K562 (cell line): Measurements from ENCODE around the gene UBE2J2. TPM values are rescaled to one million over a fixed set of nuclear protein-coding genes. Genes with fewer than 3 reads are reported as not detected.
A peak's percentile ranks its signal among the peaks of the same experiment; 100 is the strongest.

Source experiments
- BACH1 ChIP-seq: fragments of 200-800 bp; sonication (Bioruptor generic); IDR thresholded peaks from 2 replicates; pipeline ENCODE4 v1.6.1; 2016; ENCODE audit warnings: missing genetic modification characterization, missing compliant biosample characterization
- BCOR ChIP-seq: fragments of 450-650 bp; IDR thresholded peaks from 2 replicates; pipeline ENCODE4 v1.6.1; 2016
- BRCA1 ChIP-seq, 2 experiments: fragments of 450-650 bp in 1 of 2; sonication (generic) in 1 of 2; formaldehyde crosslinking in 1 of 2; IDR thresholded peaks; 2 replicates each; pipeline versions ENCODE4 v1.5.0 to v1.6.1; 2017 to 2020; ENCODE audit warnings: mild to moderate bottlenecking in 1 of 2, missing genetic modification reagents in 1 of 2
- ELF1 ChIP-seq: fragments of 200-800 bp; sonication (Bioruptor generic); IDR thresholded peaks from 2 replicates; pipeline ENCODE4 v1.6.1; 2016; ENCODE audit warnings: missing genetic modification characterization, missing compliant biosample characterization
- ERF ChIP-seq: fragments of 450-650 bp; formaldehyde crosslinking; IDR thresholded peaks from 2 replicates; pipeline ENCODE4 v1.4.0; 2020; ENCODE audit warnings: mild to moderate bottlenecking, mixed read lengths
- JUN ChIP-seq, 2 experiments: sonication (generic) in 1 of 2; formaldehyde crosslinking in 1 of 2; IDR thresholded peaks; 2 replicates each; pipeline versions ENCODE4 v1.6.1 to v1.8.0; 2012 to 2022; ENCODE audit warnings: borderline replicate concordance in 2 of 2, mild to moderate bottlenecking in 2 of 2, improper control_type of control experiment in 1 of 2, low read depth in 1 of 2, low read length in 1 of 2, missing genetic modification reagents in 1 of 2
- KHSRP ChIP-seq: fragments of 450-650 bp; IDR thresholded peaks from 2 replicates; pipeline ENCODE4 v1.6.1; 2017
- MAFG ChIP-seq: fragments of 450-650 bp; conservative IDR thresholded peaks from 2 replicates; pipeline ENCODE4 v1.6.1; 2016; ENCODE audit warnings: missing genetic modification characterization, missing compliant biosample characterization
- MYNN ChIP-seq, 2 experiments: sonication (generic); formaldehyde crosslinking in 1 of 2; IDR thresholded peaks; 2 replicates each; pipeline versions ENCODE4 v1.5.0 to v1.6.1; 2016 to 2020; ENCODE audit warnings: antibody characterized with exemption in 1 of 2, missing genetic modification reagents in 1 of 2
- NELFE ChIP-seq: IDR thresholded peaks from 2 replicates; pipeline ENCODE4 v1.6.1; 2011; ENCODE audit warnings: mild to moderate bottlenecking; ENCODE audit not compliant: insufficient read depth, insufficient read length
- NR3C1 ChIP-seq: sonication (generic); formaldehyde crosslinking; IDR thresholded peaks from 2 replicates; pipeline ENCODE4 v1.8.1; 2022; ENCODE audit warnings: missing genetic modification reagents
- POU5F1 ChIP-seq: fragments of 150-350 bp; IDR thresholded peaks from 2 replicates; pipeline ENCODE4 v1.6.1; 2014; ENCODE audit warnings: borderline replicate concordance, low read length, low read depth, mild to moderate bottlenecking; ENCODE audit not compliant: partially characterized antibody
- SMARCB1 ChIP-seq: IDR thresholded peaks from 2 replicates; pipeline ENCODE4 v1.6.1; 2011; ENCODE audit warnings: improper control_type of control experiment, low read depth; ENCODE audit not compliant: insufficient read length
- TAL1 ChIP-seq: fragments of 450-650 bp; IDR thresholded peaks from 2 replicates; pipeline ENCODE4 v1.6.1; 2016; ENCODE audit warnings: mild to moderate bottlenecking
- TEAD1 ChIP-seq, 2 experiments: fragments of 450-650 bp in 1 of 2; sonication (generic) in 1 of 2; formaldehyde crosslinking; IDR thresholded peaks; 2 replicates each; pipeline versions ENCODE4 v1.4.0 to v1.8.0; 2020 to 2022; ENCODE audit warnings: mild to moderate bottlenecking in 2 of 2, missing genetic modification reagents in 1 of 2
- TFE3 ChIP-seq: fragments of 450-650 bp; formaldehyde crosslinking; IDR thresholded peaks from 2 replicates; pipeline ENCODE4 v1.4.0; 2020; ENCODE audit warnings: mild to moderate bottlenecking, mixed read lengths
- ZNF699 ChIP-seq: fragments of 250-450 bp; sonication (Bioruptor Pico); IDR thresholded peaks from 2 replicates; pipeline ENCODE4 v1.8.0; 2021; ENCODE audit warnings: mild to moderate bottlenecking, moderate library complexity; ENCODE audit not compliant: insufficient replicate concordance
- ZNF76 ChIP-seq: fragments of 250-450 bp; sonication (Bioruptor Pico); IDR thresholded peaks from 2 replicates; pipeline ENCODE4 v1.4.0; 2020; ENCODE audit warnings: mild to moderate bottlenecking, moderate library complexity, borderline replicate concordance
- polyA plus RNA-seq, 8 experiments: library from polyadenylated mRNA; depleted of rRNA in 4 of 8; stranded (reverse) in 5 of 8; unstranded in 3 of 8; fragments of >200 nt; fragmentation: Nextera tagmentation in 2 of 8; fragmentation: Illumina TruSeq in 1 of 8; extraction: Ambion mirVana in 2 of 8; extraction: Trizol in 1 of 8; gene quantifications; 2 replicates each; pipeline versions ENCODE4 v1.2.1 to v1.2.3, GENCODE V29; 2011 to 2014; ENCODE audit warnings: inconsistent platforms in 1 of 8, missing spikeins in 1 of 8
- total RNA-seq, 7 experiments: library from RNA; depleted of rRNA in 6 of 7; stranded (reverse); fragments of >200 nt in 6 of 7; fragmentation: Illumina TruSeq in 2 of 7; extraction: Trizol in 2 of 7; gene quantifications; 2 replicates each; pipeline versions ENCODE4 v1.2.1 to v1.2.3, GENCODE V29; 2011 to 2021; ENCODE audit warnings: low replicate concordance in 1 of 7
- TF ChIP-seq, protein P1 (sequence below): fragments of 450-650 bp; conservative IDR thresholded peaks from 2 replicates; pipeline ENCODE4 v1.6.1; 2016; ENCODE audit warnings: missing genetic modification characterization, low read depth, mild to moderate bottlenecking, control low read depth, missing compliant biosample characterization
- TF ChIP-seq, protein P2 (sequence below): sonication (generic); formaldehyde crosslinking; IDR thresholded peaks from 2 replicates; pipeline ENCODE4 v1.8.1; 2023; ENCODE audit warnings: mild to moderate bottlenecking, missing genetic modification reagents

Gene UBE2J2
- total and polyA plus RNA-seq, 9 of the 15 experiments (the other 6 are each of a cell fraction or from before 2014, with no cell fraction given), result 0.93 to 112 (median 75.5) TPM

GRCh38 chr1:1232208-1232795 is 41.4 kb downstream of the UBE2J2 start, which contains the start of gene B3GALT6 (continued):
- TF ChIP-seq, protein P1, sequence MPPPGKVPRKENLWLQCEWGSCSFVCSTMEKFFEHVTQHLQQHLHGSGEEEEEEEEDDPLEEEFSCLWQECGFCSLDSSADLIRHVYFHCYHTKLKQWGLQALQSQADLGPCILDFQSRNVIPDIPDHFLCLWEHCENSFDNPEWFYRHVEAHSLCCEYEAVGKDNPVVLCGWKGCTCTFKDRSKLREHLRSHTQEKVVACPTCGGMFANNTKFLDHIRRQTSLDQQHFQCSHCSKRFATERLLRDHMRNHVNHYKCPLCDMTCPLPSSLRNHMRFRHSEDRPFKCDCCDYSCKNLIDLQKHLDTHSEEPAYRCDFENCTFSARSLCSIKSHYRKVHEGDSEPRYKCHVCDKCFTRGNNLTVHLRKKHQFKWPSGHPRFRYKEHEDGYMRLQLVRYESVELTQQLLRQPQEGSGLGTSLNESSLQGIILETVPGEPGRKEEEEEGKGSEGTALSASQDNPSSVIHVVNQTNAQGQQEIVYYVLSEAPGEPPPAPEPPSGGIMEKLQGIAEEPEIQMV (tag), result no peak
- TF ChIP-seq MAFG, result no peak
- no peak; the same call in 1 of the 2 replicates for TF ChIP-seq JUN (IDR thresholded peaks at IDR 0.05; ENCODE audit: borderline replicate concordance, low read depth, low read length)
- peak; percentile 38; the same call in 1 of the 2 replicates for TF ChIP-seq JUN (CRISPR knock-in tag; IDR thresholded peaks at IDR 0.05; ENCODE audit: borderline replicate concordance)
- no peak for TF ChIP-seq SMARCB1
- TF ChIP-seq KHSRP, result no peak
- TF ChIP-seq TEAD1 (CRISPR knock-in tag; IDR thresholded peaks at IDR 0.05), result peak in 1 of 2 experiments; percentile 67; a peak in 1 of 4 replicates
- peak; percentile 92 for TF ChIP-seq NR3C1 (CRISPR knock-in tag)
- TF ChIP-seq ERF (CRISPR knock-in tag), result peak; percentile 96
- no peak for TF ChIP-seq TAL1
- TF ChIP-seq BACH1, result no peak
- TF ChIP-seq BCOR, result no peak
- TF ChIP-seq, protein P2, sequence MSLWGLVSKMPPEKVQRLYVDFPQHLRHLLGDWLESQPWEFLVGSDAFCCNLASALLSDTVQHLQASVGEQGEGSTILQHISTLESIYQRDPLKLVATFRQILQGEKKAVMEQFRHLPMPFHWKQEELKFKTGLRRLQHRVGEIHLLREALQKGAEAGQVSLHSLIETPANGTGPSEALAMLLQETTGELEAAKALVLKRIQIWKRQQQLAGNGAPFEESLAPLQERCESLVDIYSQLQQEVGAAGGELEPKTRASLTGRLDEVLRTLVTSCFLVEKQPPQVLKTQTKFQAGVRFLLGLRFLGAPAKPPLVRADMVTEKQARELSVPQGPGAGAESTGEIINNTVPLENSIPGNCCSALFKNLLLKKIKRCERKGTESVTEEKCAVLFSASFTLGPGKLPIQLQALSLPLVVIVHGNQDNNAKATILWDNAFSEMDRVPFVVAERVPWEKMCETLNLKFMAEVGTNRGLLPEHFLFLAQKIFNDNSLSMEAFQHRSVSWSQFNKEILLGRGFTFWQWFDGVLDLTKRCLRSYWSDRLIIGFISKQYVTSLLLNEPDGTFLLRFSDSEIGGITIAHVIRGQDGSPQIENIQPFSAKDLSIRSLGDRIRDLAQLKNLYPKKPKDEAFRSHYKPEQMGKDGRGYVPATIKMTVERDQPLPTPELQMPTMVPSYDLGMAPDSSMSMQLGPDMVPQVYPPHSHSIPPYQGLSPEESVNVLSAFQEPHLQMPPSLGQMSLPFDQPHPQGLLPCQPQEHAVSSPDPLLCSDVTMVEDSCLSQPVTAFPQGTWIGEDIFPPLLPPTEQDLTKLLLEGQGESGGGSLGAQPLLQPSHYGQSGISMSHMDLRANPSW (CRISPR knock-in tag), result no peak
- TF ChIP-seq NELFE, result no peak
- TF ChIP-seq BRCA1 (IDR thresholded peaks at IDR 0.05), result no peak
- 0 out of 2 replicates have a peak, but pooled peaks have one; percentile 91 for TF ChIP-seq BRCA1 (CRISPR knock-in tag; IDR thresholded peaks at IDR 0.05)
- TF ChIP-seq ZNF699 (CRISPR knock-in tag), result no peak
- peak; percentile 42 for TF ChIP-seq ELF1 (tag)
- TF ChIP-seq ZNF76 (CRISPR knock-in tag), result no peak
- no peak for TF ChIP-seq MYNN (IDR thresholded peaks at IDR 0.05)
- TF ChIP-seq MYNN (CRISPR knock-in tag; IDR thresholded peaks at IDR 0.05), result no peak
- no peak for TF ChIP-seq TFE3 (CRISPR knock-in tag)
- TF ChIP-seq POU5F1, result peak; percentile 0
